Measurements from ENCODE around the gene ALDH9A1.
"Not testable (repeated sequence)": the region's sequence is repeated elsewhere in the genome, so short reads cannot be mapped to it uniquely, and the experiment has no call there.

ALDH9A1 gene

GRCh38 chr1:165686971-165687433, 11.4 kb downstream of the ALDH9A1 start:
- no peak for DNase-seq (ENCODE audit: low read depth, low spot score)

- no peak for DNase-seq (ENCODE audit: low read depth, low spot score)
These were observed 12.0 kb downstream of the ALDH9A1 start for GRCh38 chr1:165686121-165686970.

- no peak for DNase-seq (ENCODE audit: low read depth, low spot score)
These were observed 14.4 kb downstream of the ALDH9A1 start for GRCh38 chr1:165683848-165684485.

- DNase-seq (ENCODE audit: low read depth, low spot score), result not testable (repeated sequence)
These were observed 17.6 kb downstream of the ALDH9A1 start for GRCh38 chr1:165680773-165681172.

GRCh38 chr1:165680303-165680702, 18.1 kb downstream of the ALDH9A1 start:
- DNase-seq (ENCODE audit: low read depth, low spot score), result no peak

- DNase-seq (ENCODE audit: low read depth, low spot score), result no peak
These were observed 18.9 kb downstream of the ALDH9A1 start for GRCh38 chr1:165679282-165680036.

- no peak for DNase-seq (ENCODE audit: low read depth, low spot score)
These were observed 19.9 kb downstream of the ALDH9A1 start for GRCh38 chr1:165678509-165678908.

- no peak for DNase-seq (ENCODE audit: low read depth, low spot score)
These were observed 22.6 kb downstream of the ALDH9A1 start for GRCh38 chr1:165675794-165676193.

GRCh38 chr1:165674599-165674998, 23.8 kb downstream of the ALDH9A1 start:
- DNase-seq (ENCODE audit: low read depth, low spot score), result no peak

GRCh38 chr1:165671526-165671925, 26.8 kb downstream of the ALDH9A1 start:
- DNase-seq (ENCODE audit: low read depth, low spot score), result no peak

- DNase-seq (ENCODE audit: low read depth, low spot score), result no peak
These were observed 30.2 kb downstream of the ALDH9A1 start for GRCh38 chr1:165668184-165668583.

GRCh38 chr1:165666152-165666825, 32.1 kb downstream of the ALDH9A1 start:
- no peak for DNase-seq (ENCODE audit: low read depth, low spot score)

GRCh38 chr1:165662186-165662585, 36.2 kb downstream of the ALDH9A1 start:
- no peak for DNase-seq (ENCODE audit: low read depth, low spot score)

GRCh38 chr1:165661703-165662102, 36.7 kb downstream of the ALDH9A1 start:
- no peak for DNase-seq (ENCODE audit: low read depth, low spot score)

- no peak for DNase-seq (ENCODE audit: low read depth, low spot score)
These were observed 38.8 kb downstream of the ALDH9A1 start for GRCh38 chr1:165659581-165659895.

GRCh38 chr1:165658766-165659580, 39.4 kb downstream of the ALDH9A1 start:
- DNase-seq (ENCODE audit: low read depth, low spot score), result not testable (repeated sequence)

- no peak for DNase-seq (ENCODE audit: low read depth, low spot score)
These were observed 47.3 kb downstream of the ALDH9A1 start for GRCh38 chr1:165650981-165651625.

- no peak for DNase-seq (ENCODE audit: low read depth, low spot score)
These were observed 49.3 kb downstream of the ALDH9A1 start for GRCh38 chr1:165648919-165649572.

GRCh38 chr1:165647970-165648369, 50.4 kb downstream of the ALDH9A1 start:
- DNase-seq (ENCODE audit: low read depth, low spot score), result peak; percentile 67

GRCh38 chr1:165647517-165647916, 50.8 kb downstream of the ALDH9A1 start:
- no peak for DNase-seq (ENCODE audit: low read depth, low spot score)

All from astrocyte of the hippocampus (primary cell).